Measurements from ENCODE around the gene C5orf34.

C5orf34 gene

GRCh38 chr5:43530648-43531047, 15.7 kb upstream of the C5orf34 start:
- no peak overlapping the region for H3K27ac ChIP-seq
- TF ChIP-seq CTCF (IDR thresholded peaks at IDR 0.05): no peak
- H3K4me3 ChIP-seq: no peak overlapping the region
- intact Hi-C loops (cut with DNase I; ENCODE audit: low total_unique reads): no loop called here
- no peaks in the 10 kb centered on the region for H3K27me3 ChIP-seq
- no peaks in the 10 kb centered on the region for H3K9me3 ChIP-seq
- H3K4me1 ChIP-seq: no peaks in the 10 kb centered on the region
- peaks cover 73 to 86% (median 79%) of the 10 kb centered on the region in 3 donors for H3K36me3 ChIP-seq
- no peak for DNase-seq

DNA sequence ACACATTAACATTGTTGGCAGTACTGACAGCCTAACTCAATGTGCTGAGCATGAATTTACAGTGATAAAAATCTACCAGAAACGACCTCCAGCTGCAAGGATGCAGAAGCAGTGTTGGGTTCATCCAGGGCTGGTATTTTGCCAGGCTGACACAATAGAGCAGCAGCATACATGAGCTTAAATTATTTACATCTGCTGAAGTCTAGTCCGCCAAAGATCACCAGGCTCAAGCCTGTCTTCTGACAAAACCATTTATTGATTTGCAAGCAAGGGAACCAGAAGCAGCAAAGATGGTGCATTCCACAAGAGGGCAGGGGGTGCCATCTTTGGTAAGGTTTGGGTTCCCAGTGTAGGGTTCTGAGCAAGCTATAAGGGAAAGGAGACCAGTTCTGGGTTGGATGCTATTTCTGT, 8.7 kb upstream of the C5orf34 start:
- intact Hi-C loops (cut with DNase I; ENCODE audit: low total_unique reads): no loop called here
- H3K4me3 ChIP-seq: no peak overlapping the region
- H3K36me3 ChIP-seq: peaks cover 20 to 48% (median 33%) of the 10 kb centered on the region in 3 donors
- TF ChIP-seq CTCF (IDR thresholded peaks at IDR 0.05): no peak
- H3K4me1 ChIP-seq: no peaks in the 10 kb centered on the region
- H3K27me3 ChIP-seq: no peaks in the 10 kb centered on the region
- no peaks in the 10 kb centered on the region for H3K9me3 ChIP-seq
- DNase-seq: no peak
- H3K27ac ChIP-seq: no peak overlapping the region

- Histone ChIP-seq H3K4me1 (peaks cover 0 to 5% (median 2%) of the 10 kb centered on the region in 4 donors), H3K27ac (no peak overlapping the region), H3K9me3 (no peaks in the 10 kb centered on the region), H3K4me3 (no peak overlapping the region), H3K27me3 (no peaks in the 10 kb centered on the region), H3K36me3 (peaks cover 6 to 27% (median 17%) of the 10 kb centered on the region in 3 donors)
- intact Hi-C loops (cut with DNase I; ENCODE audit: low total_unique reads): no loop called here
- DNase-seq: no peak
- TF ChIP-seq CTCF (IDR thresholded peaks at IDR 0.05): no peak
Observed at GRCh38 chr5:43520615-43521014, 5.7 kb upstream of the C5orf34 start.

DNA sequence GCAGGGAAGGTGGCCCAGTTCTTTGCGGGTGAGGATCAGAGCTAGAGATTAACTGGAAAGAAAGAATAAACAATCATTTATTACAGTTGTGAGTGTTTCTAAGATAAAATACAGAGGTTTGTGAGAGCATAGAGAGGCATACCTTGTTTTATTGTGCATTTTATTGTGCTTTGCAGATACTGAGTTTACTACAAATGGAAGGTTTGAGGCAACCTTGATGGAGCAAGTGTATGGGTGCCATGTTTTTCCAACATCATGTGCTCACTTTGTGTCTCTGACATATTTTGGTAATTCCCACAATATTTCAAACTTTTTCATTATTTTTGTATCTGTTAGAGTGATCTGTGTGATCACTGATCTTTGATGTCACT, 715 bp upstream of the C5orf34 start:
- no peaks in the 10 kb centered on the region for H3K36me3 ChIP-seq
- intact Hi-C loops (cut with DNase I; ENCODE audit: low total_unique reads): no loop called here
- peak overlapping the region; percentile 83 to 87 for H3K27ac ChIP-seq
- H3K4me3 ChIP-seq: peak overlapping the region; percentile 58 to 81
- peaks cover 0 to 17% (median 12%) of the 10 kb centered on the region in 4 donors for H3K4me1 ChIP-seq
- no peak for DNase-seq
- TF ChIP-seq CTCF (IDR thresholded peaks at IDR 0.05): no peak
- H3K9me3 ChIP-seq: no peaks in the 10 kb centered on the region
- H3K27me3 ChIP-seq: no peaks in the 10 kb centered on the region

GRCh38 chr5:43514471-43514815, 505 bp downstream of the C5orf34 start:
- intact Hi-C loops (cut with DNase I; ENCODE audit: low total_unique reads): no loop called here
- peaks cover 0 to 17% (median 12%) of the 10 kb centered on the region in 4 donors for H3K4me1 ChIP-seq
- DNase-seq: no peak

More at GRCh38 chr5:43514471-43514815, 505 bp downstream of the C5orf34 start:
- no peaks in the 10 kb centered on the region for H3K36me3 ChIP-seq
- peak overlapping the region; percentile 83 to 87 for H3K27ac ChIP-seq
- no peaks in the 10 kb centered on the region for H3K27me3 ChIP-seq
- TF ChIP-seq CTCF (IDR thresholded peaks at IDR 0.05): no peak
- H3K4me3 ChIP-seq: peak overlapping the region; percentile 58 to 81
- H3K9me3 ChIP-seq: no peaks in the 10 kb centered on the region
